GM12865 (cell line): Measurements from ENCODE around the gene SMARCC1.
"Not testable (repeated sequence)": the region's sequence is repeated elsewhere in the genome, so short reads cannot be mapped to it uniquely, and the experiment has no call there.

Source experiments
- DNase-seq: peaks from one replicate; pipeline ENCODE4 v3.0.0; 2010; ENCODE audit warnings: low read depth
- H3K4me3 ChIP-seq: 2 replicates; pipeline ENCODE4 v1.5.1; 2011; ENCODE audit warnings: mild to moderate bottlenecking, low read depth, low read length, control low read depth
- CTCF ChIP-seq: IDR thresholded peaks from 2 replicates; pipeline ENCODE4 v1.5.1; 2011; ENCODE audit warnings: low read length, control low read depth, low read depth, inconsistent platforms; ENCODE audit not compliant: insufficient read depth; ENCODE audit errors: missing control alignments

The SMARCC1 gene

GRCh38 chr3:47746264-47746663 lies 35.4 kb downstream of the SMARCC1 start:
- no peak overlapping the region for H3K4me3 ChIP-seq
- no peak for TF ChIP-seq CTCF
- peak; percentile 54 for DNase-seq

- TF ChIP-seq CTCF, result no peak
- H3K4me3 ChIP-seq, result no peak overlapping the region
- DNase-seq, result no peak
These were observed 37.8 kb downstream of the SMARCC1 start for GRCh38 chr3:47743855-47744254.

GRCh38 chr3:47743352-47743751 lies 38.3 kb downstream of the SMARCC1 start:
- peak overlapping the region; percentile 26; the same call in 1 of the 2 replicates for H3K4me3 ChIP-seq
- DNase-seq, result peak; percentile 13

GRCh38 chr3:47741925-47742324 lies 39.8 kb downstream of the SMARCC1 start:
- TF ChIP-seq CTCF, result no peak
- H3K4me3 ChIP-seq, result peak overlapping the region; percentile 18; the same call in 1 of the 2 replicates
- DNase-seq, result peak; percentile 75

- H3K4me3 ChIP-seq, result no peak overlapping the region
- no peak for TF ChIP-seq CTCF
- peak; percentile 57 for DNase-seq
These were observed 49.5 kb downstream of the SMARCC1 start for GRCh38 chr3:47732143-47732542.

- no peak overlapping the region for H3K4me3 ChIP-seq
- DNase-seq, result no peak
- no peak for TF ChIP-seq CTCF
These were observed 50.6 kb downstream of the SMARCC1 start for GRCh38 chr3:47731061-47731460.

- TF ChIP-seq CTCF, result no peak
- no peak for DNase-seq
- no peak overlapping the region for H3K4me3 ChIP-seq
These were observed 58.8 kb downstream of the SMARCC1 start for GRCh38 chr3:47722859-47723258.

GRCh38 chr3:47717448-47717847 lies 64.2 kb downstream of the SMARCC1 start:
- not testable (repeated sequence) for DNase-seq, H3K4me3 ChIP-seq
